HL-60/S4 treated with phorbol 12-myristate 13-acetate at 8.2 ng/mL for 4 days and 3 days (cell line): ENCODE data around the gene ELP4.

ENCODE experiments used
- in situ Hi-C: fragments of 300-500 bp; cut with MboI; formaldehyde crosslinking; loops from 2 replicates; pipeline ENCODE4 v1.15.0; 2022; ENCODE audit warnings: low sequenced_read_pairs

ELP4 gene

GRCh38 chr11:31798057-31798553 is 288.5 kb downstream of the ELP4 start:
- in situ Hi-C loops = no loop called here

- in situ Hi-C loops = no loop called here
Observed at GRCh38 chr11:31798554-31799434, 289.2 kb downstream of the ELP4 start.

- in situ Hi-C loops = no loop called here
Observed at GRCh38 chr11:31799435-31800397, 290.1 kb downstream of the ELP4 start.

GRCh38 chr11:31800398-31801265 is 291.1 kb downstream of the ELP4 start:
- in situ Hi-C loops = no loop called here

- in situ Hi-C loops = no loop called here
Observed at GRCh38 chr11:31801298-31801702, 291.7 kb downstream of the ELP4 start.

GRCh38 chr11:31802000-31802551 is 292.5 kb downstream of the ELP4 start:
- in situ Hi-C loops = no loop called here

- in situ Hi-C loops = no loop called here
Observed at GRCh38 chr11:31802609-31802989, 293.0 kb downstream of the ELP4 start.

GRCh38 chr11:31802990-31803812 is 293.6 kb downstream of the ELP4 start:
- in situ Hi-C loops = no loop called here

GRCh38 chr11:31803813-31804311 is 294.3 kb downstream of the ELP4 start:
- in situ Hi-C loops = no loop called here

GRCh38 chr11:31804312-31805036 is 294.9 kb downstream of the ELP4 start:
- in situ Hi-C loops = no loop called here

GRCh38 chr11:31805037-31805628 is 295.6 kb downstream of the ELP4 start:
- in situ Hi-C loops = no loop called here

GRCh38 chr11:31805629-31806185 is 296.1 kb downstream of the ELP4 start:
- in situ Hi-C loops = no loop called here

GRCh38 chr11:31806186-31806927 is 296.8 kb downstream of the ELP4 start:
- in situ Hi-C loops = no loop called here

- in situ Hi-C loops = no loop called here
Observed at GRCh38 chr11:31806928-31807798, 297.6 kb downstream of the ELP4 start.

- in situ Hi-C loops = no loop called here
Observed at GRCh38 chr11:31807799-31808667, 298.5 kb downstream of the ELP4 start.
